ENCODE measurements around the gene SPTBN1.

The SPTBN1 gene

DNA sequence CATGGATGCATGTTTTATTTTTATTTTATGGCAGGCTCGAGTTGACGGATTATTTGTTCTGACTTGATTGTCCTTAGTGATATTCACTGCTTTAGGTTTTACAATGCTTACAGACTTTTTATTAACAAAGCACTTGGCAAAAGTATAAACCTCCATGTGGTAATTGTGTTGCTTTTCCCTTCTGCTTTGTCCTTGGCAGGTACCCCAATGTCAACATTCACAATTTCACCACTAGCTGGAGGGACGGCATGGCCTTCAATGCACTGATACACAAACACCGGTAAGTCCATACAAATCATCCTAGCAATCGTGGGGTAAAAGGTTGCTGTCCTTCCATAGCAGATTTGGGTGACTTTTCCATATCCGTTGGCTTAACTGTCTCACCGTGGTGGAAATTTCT lies 161.3 kb downstream of the SPTBN1 start:
- no peak for DNase-seq

DNA sequence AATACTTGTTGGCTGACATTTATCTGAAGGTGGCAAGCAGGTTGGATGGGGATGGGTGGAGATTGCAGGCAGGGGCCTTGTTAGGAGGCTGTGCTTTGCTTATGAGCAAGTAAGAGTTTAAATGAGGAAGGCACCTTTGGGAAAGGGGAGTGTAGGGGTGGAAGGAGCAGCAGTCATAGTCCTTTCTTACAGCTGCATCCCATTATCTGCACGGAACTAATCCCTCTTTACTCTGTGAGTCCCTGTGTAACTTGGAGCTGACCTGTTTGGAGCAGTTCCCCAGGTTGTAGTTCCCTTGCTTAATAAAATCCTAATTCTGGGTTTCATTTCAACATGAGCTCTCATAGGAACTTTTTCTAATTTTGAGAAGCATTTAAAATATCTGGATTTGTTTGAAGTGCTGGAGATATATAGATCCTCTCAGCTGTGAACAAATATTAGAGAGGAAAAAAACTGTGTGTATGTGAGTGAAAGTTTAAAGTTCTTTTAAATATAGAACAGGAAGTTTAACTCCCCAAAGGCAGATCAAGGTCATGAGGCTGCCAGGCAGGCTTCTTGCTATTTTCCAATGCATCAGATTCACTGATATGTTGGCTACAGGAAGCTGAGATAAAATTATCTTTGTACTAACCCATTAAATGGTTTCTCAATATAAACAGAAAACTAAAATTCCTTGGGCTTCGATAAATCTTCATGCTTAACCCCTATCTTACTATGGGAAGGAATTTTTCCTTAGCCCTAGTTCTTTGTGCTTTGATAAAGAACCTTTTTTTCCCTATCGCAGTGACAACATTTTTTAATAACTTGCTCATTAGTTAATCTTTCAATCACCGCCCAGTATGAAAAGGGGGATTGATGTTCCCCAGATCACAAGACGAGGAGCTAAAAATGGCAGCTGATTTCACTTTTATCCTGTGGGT lies 162.8 kb downstream of the SPTBN1 start:
- no peak for DNase-seq

DNA sequence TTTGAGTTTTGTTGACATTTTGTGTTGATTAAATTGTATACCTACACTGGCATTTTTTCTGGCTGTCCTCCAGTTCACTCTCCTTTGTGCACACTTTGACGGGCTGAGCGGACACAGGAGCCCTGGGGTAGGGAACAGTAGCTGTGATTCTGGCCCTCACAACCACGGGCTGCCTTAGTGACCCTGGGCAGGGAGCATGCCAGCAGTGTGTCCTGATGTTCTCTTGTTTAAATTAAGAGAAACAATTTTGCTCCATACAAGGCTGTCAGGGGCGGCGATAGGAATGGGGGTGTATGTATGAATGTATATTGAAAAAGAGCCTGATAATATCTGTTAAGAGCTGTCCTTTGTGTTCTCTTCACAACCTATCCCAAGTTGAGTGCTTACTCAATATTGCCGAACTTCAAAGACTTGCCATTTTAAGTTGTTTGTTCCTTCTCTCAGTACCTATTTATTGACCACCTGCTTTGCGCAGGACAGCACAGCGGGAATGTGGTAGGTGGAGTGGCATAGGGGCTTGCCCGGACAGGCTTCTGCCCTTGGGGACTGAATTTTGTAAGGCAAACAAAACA lies 163.6 kb downstream of the SPTBN1 start:
- DNase-seq: no peak

DNA sequence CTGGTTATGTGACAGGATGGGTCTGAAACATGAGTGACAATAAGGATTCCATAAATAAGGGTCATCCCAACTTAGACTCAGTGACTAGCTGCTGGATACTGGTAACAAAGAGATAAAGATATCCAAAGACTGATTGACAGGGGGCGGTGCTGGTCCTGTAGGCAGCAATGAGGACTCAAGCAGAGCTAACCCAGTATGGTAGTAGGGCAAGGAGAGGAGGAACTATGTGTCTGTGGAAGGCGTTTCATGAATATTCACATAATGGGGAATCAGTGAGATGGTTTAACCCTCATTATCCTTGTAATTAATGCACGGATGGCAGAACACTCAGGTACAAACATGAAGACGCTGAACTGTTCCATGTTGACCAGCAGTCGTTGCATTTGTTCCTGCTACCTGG lies 164.8 kb downstream of the SPTBN1 start:
- no peak for DNase-seq

DNA sequence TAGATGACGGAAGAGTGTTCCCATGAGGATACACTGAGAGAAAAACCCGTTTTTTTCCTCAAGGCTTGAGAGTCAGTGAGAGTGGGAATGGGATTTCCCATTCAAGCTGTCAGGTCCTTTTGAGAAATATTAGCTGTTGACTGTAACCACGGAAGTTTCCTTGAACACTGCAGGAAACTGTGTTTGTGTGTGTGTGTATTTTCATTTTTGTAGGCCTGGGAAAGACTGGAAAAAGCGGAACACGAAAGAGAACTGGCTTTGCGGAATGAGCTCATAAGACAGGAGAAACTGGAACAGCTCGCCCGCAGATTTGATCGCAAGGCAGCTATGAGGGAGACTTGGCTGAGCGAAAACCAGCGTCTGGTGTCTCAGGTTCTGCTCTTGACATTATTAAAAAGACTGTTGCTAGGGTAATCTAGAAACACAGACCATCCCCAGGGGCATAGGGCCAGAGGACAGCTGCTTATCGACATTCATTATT lies 168.5 kb downstream of the SPTBN1 start:
- no peak for DNase-seq

DNA sequence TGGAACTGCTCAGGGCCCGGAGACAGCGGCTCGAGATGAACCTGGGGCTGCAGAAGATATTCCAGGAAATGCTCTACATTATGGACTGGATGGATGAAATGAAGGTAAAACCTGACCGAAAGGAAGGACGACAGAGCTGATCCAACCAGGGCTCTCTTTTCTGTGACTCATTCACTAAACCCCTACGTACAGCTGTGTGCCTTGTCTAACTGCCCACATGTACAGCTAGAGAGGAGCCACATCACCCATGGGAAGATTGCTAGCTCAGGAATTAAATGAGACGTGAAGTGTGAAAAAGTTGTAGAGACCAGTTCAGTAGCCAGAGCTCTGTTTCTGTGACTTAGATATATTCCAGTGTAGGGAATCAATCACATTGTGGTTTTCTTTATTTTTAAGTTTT lies 170.0 kb downstream of the SPTBN1 start:
- DNase-seq: no peak

DNA sequence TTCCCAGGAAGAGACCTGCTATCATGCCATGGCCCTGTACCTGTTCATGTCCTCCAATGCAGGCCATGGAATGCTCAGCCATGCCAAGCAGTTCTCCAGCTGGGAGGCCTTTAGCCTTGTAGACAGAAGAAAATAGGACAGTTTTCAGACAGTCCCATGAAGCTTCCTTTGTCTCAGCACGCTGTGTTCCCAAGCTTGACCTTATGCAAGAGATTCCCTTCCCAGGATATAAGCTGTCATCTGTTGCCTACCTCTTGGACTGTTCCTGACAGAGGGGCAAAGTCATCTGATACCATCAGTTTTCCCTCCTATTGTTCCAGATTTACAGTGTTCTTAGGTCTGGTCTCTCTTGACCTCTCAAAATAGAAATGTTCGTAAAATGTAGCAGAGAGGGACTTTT lies 170.8 kb downstream of the SPTBN1 start:
- no peak for DNase-seq

DNA sequence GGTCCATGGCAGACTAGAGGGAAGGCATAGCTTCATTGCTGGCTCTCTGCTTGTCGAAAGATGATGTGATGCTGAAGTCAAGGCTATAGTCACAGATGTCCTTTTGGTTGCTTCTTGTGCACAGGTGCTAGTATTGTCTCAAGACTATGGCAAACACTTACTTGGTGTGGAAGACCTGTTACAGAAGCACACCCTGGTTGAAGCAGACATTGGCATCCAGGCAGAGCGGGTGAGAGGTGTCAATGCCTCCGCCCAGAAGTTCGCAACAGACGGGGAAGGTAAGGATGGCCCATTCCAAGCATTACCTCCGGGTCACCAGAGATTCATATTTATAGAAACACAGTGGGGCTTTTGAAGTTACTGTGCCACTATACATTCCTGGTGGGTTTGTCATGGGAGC lies 171.8 kb downstream of the SPTBN1 start:
- DNase-seq: no peak

DNA sequence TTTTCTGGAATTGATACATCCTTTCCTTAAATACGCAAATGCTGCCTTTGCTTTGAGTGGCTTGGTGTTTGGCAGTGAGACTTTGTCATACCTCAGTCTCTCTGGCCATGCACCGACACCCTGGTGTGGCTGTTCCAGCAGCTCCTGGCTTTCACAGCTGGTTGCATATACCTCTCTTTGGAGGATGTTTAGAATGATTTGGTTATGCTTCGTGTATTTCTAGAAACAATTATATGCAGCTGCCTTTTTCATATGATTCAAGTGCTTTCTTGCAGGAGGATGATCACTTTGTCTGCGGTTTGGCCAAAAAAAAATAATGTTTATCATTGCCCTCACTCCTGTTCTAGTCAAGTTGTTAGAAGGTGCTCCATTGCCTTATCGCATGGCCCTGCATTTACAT lies 172.3 kb downstream of the SPTBN1 start:
- no peak for DNase-seq

DNA sequence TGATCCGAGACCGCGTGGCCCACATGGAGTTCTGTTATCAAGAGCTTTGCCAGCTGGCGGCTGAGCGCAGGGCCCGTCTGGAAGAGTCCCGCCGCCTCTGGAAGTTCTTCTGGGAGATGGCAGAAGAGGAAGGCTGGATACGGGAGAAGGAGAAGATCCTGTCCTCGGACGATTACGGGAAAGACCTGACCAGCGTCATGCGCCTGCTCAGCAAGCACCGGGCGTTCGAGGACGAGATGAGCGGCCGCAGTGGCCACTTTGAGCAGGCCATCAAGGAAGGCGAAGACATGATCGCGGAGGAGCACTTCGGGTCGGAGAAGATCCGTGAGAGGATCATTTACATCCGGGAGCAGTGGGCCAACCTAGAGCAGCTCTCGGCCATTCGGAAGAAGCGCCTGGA lies 172.8 kb downstream of the SPTBN1 start:
- no peak for DNase-seq

DNA sequence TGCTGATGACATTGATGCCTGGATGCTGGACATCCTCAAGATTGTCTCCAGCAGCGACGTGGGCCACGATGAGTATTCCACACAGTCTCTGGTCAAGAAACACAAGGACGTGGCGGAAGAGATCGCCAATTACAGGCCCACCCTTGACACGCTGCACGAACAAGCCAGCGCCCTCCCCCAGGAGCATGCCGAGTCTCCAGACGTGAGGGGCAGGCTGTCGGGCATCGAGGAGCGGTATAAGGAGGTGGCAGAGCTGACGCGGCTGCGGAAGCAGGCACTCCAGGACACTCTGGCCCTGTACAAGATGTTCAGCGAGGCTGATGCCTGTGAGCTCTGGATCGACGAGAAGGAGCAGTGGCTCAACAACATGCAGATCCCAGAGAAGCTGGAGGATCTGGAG lies 173.3 kb downstream of the SPTBN1 start:
- DNase-seq: no peak

DNA sequence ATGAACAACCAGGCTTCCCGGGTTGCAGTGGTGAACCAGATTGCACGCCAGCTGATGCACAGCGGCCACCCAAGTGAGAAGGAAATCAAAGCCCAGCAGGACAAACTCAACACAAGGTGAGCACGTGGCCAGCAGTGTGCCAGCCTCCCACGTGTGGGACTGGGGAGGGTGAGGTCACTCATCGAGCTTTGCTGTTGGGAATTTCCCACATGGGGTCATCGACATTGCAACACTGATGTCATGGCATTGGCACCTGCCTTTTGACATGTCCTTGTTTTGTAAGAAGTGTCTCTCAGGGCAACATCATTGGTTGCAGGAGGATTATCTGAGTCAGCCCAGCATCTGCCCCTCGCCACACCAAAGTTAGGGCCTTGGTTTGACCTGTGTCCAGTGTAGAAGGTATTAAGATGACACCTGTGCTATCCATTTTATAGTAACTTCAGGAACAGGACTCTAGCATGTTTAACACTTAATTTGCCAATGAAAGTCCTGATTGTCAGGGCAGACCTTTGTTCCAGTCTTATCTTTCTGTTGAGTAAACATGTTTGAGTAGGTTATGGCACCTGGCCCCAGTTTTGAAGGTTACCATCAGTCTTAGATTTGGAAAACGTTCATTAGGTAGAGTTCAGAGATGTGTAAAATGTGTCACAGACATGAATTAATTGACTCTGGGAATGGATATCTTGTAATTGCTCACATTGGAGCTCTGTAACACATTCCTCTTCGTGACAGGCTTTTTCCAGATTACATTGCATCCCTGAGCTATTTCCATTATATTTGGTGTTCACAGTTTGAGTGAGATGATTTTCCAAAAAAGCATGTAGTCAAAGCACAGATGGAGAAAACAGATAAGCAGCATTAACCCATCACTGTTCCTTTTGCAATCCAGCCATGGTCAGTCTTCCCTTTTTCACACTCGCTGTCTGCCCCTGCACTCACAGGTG lies 174.1 kb downstream of the SPTBN1 start:
- DNase-seq: no peak

DNA sequence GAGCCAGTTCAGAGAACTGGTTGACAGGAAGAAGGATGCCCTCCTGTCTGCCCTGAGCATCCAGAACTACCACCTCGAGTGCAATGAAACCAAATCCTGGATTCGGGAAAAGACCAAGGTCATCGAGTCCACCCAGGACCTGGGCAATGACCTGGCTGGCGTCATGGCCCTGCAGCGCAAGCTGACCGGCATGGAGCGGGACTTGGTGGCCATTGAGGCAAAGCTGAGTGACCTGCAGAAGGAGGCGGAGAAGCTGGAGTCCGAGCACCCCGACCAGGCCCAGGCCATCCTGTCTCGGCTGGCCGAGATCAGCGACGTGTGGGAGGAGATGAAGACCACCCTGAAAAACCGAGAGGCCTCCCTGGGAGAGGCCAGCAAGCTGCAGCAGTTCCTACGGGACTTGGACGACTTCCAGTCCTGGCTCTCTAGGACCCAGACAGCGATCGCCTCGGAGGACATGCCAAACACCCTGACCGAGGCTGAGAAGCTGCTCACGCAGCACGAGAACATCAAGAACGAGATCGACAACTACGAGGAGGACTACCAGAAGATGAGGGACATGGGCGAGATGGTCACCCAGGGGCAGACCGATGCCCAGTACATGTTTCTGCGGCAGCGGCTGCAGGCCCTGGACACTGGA lies 174.9 kb downstream of the SPTBN1 start:
- DNase-seq: no peak

DNA sequence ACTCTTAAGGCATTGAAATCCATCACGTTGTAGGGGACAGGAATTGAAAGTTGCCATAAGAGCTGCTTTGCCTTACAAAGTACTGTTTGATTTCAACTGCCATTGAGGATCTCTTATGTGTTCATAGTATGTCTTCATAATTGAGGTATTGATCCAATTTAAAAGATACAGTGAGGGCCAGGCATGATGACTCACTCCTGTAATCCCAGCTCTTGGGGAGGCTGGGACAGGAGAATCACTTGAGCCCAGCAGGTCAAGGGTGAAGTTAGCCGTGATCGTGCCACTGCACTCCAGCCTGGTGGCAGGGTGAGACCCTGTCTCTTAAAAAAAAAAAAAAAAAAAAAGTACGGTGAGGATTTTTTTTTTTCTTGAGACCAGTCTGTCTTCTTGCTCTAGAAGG lies 175.6 kb downstream of the SPTBN1 start:
- no peak for DNase-seq

DNA sequence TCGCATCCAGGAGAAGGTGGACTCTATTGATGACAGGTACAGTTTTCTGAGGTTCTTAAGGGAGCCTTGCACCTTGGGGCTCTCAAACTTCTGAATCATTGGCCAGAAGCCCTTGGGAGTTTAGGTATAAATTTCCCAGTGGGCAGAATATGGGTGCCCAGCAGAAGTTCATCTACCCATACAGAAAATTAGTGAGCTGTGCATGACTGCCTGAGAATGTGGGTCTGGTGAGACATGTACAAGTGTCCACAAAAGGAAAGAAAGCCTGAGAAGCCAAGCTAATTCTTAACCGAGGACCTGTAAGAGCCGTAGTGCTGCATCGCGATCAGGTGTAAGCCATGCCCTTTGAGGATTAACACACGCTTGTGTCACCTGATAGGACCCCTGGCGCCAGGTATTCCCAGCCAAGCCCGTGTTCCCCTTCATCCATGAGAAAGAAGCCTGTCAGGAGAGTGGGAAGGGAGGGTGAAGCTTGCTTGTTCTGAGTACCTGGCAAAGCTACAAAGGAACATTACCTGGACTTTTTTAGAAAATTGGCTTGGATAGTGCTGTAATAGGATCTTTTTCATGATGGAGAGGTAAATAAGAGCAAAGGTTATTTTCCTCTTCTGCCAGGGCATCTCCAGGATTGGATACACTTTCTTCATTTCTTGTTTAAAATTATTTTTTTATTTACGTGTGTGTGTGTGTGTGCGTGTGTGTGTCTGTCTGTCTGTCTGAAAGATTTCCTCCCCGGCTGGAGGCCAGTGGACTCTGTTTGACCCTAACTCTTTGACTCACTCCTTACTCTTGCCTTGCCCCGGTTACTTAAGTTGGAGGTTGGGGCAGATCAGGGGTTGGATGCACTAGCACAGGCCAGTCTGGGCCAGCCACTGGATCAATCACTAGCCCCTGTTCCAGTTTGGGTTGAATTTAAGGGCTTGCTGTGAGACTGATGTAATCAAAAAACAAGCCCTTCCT lies 176.9 kb downstream of the SPTBN1 start:
- no peak for DNase-seq

DNA sequence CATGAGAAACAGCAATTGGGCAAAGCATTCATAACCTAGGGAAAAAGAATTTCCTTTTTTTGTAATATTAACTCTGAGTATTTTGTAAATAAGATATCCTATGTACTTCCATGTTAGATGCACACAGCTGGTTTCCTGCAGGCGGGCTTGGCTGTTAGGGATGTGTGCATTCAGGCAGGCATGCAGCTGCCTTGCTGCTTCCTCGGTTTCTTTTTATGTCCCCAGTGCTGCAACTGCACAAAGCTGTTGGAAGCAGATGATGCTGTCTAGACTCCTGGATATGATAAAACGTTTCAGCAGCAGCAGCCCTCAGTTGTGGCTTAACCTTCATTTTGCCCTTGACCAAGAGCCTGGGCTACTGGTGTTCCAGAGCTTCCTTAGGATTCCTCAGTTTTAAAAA lies 177.9 kb downstream of the SPTBN1 start:
- no peak for DNase-seq

DNA sequence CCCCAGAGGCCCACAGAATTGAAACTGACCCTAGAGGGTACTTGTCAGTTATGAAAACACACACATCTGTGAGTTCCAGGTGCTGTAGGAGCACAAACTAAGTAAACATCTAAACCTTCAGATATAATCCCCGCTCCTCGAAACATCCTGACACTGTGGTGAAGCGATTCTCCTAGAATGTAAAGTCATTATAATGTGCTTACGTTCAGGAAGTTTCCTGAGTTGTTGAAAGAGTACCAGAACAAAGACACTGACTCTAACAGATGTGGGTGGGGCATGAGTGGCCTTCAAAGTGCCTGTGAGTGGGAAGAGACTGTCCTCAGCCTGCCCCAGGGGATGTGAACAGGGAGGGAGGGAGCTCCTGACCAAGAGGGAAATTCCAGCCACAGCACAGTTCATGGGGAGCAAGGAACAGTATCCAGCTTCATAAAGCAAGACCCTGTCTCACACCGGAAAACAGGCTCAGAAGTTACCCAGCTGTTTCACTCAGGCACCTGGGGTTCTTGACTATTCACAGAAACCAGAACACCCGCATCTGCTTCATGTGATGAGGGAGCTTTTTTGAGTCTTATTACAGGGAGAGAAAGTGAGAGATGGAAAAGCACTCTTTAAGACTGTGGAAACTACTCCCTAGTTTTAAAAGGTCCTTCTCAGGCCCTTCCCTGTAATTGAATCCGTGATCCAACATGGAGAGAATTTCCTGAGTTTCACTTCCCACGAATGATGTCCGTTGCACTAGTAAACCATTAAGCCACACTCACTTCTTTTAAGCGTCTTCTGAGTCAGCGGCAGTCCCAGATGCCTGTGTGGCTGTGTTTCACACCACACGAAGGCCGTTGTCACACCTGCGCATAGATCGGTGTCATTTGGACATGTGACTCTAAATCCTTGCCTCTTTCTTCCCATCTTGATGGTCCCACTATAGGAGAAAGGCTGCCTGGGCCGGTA lies 178.7 kb downstream of the SPTBN1 start:
- no peak for DNase-seq

DNA sequence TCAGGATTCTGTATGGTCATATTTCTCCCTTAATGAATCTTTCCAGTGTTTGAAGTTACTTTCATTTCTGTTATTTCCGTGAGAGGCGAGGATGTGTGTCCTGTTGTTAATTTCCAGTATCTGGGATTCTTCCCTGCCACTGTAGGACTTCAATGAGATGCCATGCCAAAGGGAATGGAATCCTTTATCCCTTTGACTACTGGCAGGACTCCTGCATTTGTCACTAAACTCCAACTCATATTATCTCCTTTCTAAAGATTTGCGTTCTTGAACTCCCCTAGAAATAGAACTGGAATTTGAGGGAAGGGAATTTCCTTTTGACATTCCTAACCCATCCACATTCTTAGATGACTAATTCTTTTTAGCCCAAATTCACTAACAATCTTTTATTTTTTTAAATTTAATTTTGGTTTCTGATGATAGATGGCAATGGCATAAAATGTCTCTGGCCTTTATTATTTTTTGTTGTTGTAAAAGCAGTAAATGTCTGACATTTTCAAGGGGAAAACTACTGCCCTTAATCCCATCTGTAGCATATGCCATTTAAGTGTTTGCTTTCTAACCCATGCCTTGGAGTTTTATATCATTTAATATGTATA lies 179.5 kb downstream of the SPTBN1 start:
- DNase-seq: no peak

DNA sequence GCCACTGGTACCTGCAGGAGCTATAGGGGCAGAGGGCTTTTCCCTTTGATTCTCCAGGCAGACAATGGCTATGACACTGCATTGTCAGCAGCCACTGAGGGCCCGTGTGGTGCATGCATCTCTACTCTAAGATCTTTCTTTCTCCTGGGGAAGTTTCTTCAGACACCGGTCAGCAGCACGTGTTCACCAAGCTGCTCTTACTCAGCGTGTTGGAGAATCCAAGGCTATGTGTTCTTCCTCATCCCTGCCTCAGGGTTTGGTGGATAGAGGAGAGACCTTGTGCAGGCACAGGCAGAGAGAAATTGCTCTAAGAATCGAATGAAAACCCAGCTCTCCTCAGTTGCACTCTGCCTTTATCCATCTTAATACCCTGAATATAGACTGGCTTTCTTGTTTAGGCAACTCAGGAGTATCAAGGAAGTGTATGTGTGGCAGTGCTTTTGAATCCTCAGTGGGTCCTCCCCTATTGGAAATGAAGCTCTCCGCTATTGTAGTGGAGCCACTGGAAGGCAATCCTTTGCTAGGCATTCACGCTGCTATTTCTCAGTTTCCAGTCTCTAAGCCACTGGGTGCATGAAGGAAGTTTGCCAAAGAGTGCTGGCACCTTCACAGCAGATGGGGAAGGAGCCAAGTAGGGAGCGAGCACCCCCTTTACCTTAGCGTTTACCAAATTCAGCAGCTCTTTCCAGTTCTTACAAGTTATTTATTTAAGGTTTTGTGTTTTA lies 180.4 kb downstream of the SPTBN1 start:
- DNase-seq: no peak
